K562 (cell line): ENCODE results near the gene TTC33.

ENCODE experiments used
- CTCF ChIP-seq, 3 experiments: IDR thresholded peaks in 2 of 3; conservative IDR thresholded peaks in 1 of 3; 2 replicates each; pipeline ENCODE4 v1.5.1; 2011 to 2012; ENCODE audit warnings: low read length in 3 of 3, mild to moderate bottlenecking in 3 of 3, control low read depth in 2 of 3, improper control_type of control experiment in 1 of 3, inconsistent platforms in 1 of 3, low read depth in 1 of 3, mixed read lengths in 1 of 3, moderate library complexity in 1 of 3; ENCODE audit not compliant: insufficient read depth in 2 of 3
- ELF4 ChIP-seq: fragments of 450-650 bp; formaldehyde crosslinking; IDR thresholded peaks from 2 replicates; pipeline ENCODE4 v1.4.0; 2022; ENCODE audit warnings: missing genetic modification characterization
- KDM1A ChIP-seq, 2 experiments: fragments of 450-650 bp; IDR thresholded peaks; 2 replicates each; pipeline ENCODE4 v1.6.1; 2016; ENCODE audit warnings: mild to moderate bottlenecking in 2 of 2
- MXI1 ChIP-seq: IDR thresholded peaks from 2 replicates; pipeline ENCODE4 v1.6.1; 2011; ENCODE audit warnings: low read depth, mild to moderate bottlenecking, improper control_type of control experiment, low read length
- MYC ChIP-seq, 2 experiments: fragments of 250-450 bp in 1 of 2; sonication (Bioruptor Pico) in 1 of 2; IDR thresholded peaks; 2 replicates each; pipeline versions ENCODE4 v1.5.1 to v1.6.1; 2012 to 2021; ENCODE audit warnings: low read depth in 2 of 2, borderline replicate concordance in 1 of 2, improper control_type of control experiment in 1 of 2, low read length in 1 of 2, mild to moderate bottlenecking in 1 of 2, moderate library complexity in 1 of 2
- NFIC ChIP-seq: fragments of 450-650 bp; IDR thresholded peaks from 2 replicates; pipeline ENCODE4 v1.6.1; 2017; ENCODE audit warnings: mild to moderate bottlenecking, inconsistent platforms
- PRDM10 ChIP-seq: fragments of 450-650 bp; IDR thresholded peaks from 2 replicates; pipeline ENCODE4 v1.6.1; 2018; ENCODE audit not compliant: partially characterized antibody
- SAP30 ChIP-seq: fragments of 200-600 bp; sonication (generic); IDR thresholded peaks from 2 replicates; pipeline ENCODE4 v1.6.1; 2012; ENCODE audit warnings: borderline replicate concordance, low read depth, mild to moderate bottlenecking, moderate library complexity, low read length, control low read depth, inconsistent platforms; ENCODE audit not compliant: insufficient read depth, poor library complexity, severe bottlenecking
- SMARCA4 ChIP-seq: fragments of 450-650 bp; IDR thresholded peaks from 2 replicates; pipeline ENCODE4 v1.6.1; 2016
- TBP ChIP-seq: optimal IDR thresholded peaks from 2 replicates; pipeline ENCODE3; 2011; ENCODE audit warnings: low read depth, low read length, improper control_type of control experiment

GRCh38 chr5:40474250-40474649 lies 281.5 kb downstream of the TTC33 start:
- TF ChIP-seq NFIC (no peak), KDM1A (IDR thresholded peaks at IDR 0.05) (no peak), ELF4 (CRISPR knock-in tag) (no peak), TBP (no peak), SMARCA4 (no peak), MYC (IDR thresholded peaks at IDR 0.05; ENCODE audit: low read depth, low read length) (no peak), MYC (CRISPR knock-in tag; IDR thresholded peaks at IDR 0.05; ENCODE audit: borderline replicate concordance, low read depth) (no peak), PRDM10 (no peak), MXI1 (no peak), CTCF (IDR thresholded peaks at IDR 0.05 in 2 of 3, conservative IDR thresholded peaks at IDR 0.05 in 1 of 3; ENCODE audit: insufficient read depth in 2 of 3, low read depth in 1 of 3, low read length in 3 of 3) (no peak), SAP30 (no peak)
